G401.6 (cell line): Measurements from ENCODE around the gene EXOC6.

Experiments
- FAIRE-seq: peaks from 2 replicates; lab custom pipeline; 2012; peaks lifted over from hg19 to GRCh38; lab: Jason Lieb, UNC

The EXOC6 gene

GRCh38 chr10:92848441-92849233 is at the start of gene EXOC6:
EXOC6 (plus strand) TSS chr10:92848520; CDS start chr10:92848534, 14 bp downstream.
- no peak for FAIRE-seq

GRCh38 chr10:92799568-92799967 is 48.8 kb upstream of the EXOC6 start:
- FAIRE-seq: no peak

GRCh38 chr10:92800134-92800733 is 48.1 kb upstream of the EXOC6 start:
- FAIRE-seq: no peak

GRCh38 chr10:92801978-92802872 is 46.1 kb upstream of the EXOC6 start:
- FAIRE-seq: no peak

- FAIRE-seq: no peak
Observed at GRCh38 chr10:92809840-92810239, 38.5 kb upstream of the EXOC6 start.

- FAIRE-seq: no peak
Observed at GRCh38 chr10:92810934-92811532, 37.3 kb upstream of the EXOC6 start.

GRCh38 chr10:92811986-92812385 is 36.3 kb upstream of the EXOC6 start:
- FAIRE-seq: no peak

GRCh38 chr10:92813979-92814378 is 34.3 kb upstream of the EXOC6 start:
- FAIRE-seq: no peak

- no peak for FAIRE-seq
Observed at GRCh38 chr10:92814790-92815189, 33.5 kb upstream of the EXOC6 start.

- no peak for FAIRE-seq
Observed at GRCh38 chr10:92816091-92816531, 32.2 kb upstream of the EXOC6 start.

GRCh38 chr10:92822060-92822634 is 26.2 kb upstream of the EXOC6 start:
- FAIRE-seq: no peak

GRCh38 chr10:92822964-92823363 is 25.4 kb upstream of the EXOC6 start:
- FAIRE-seq: no peak

- no peak for FAIRE-seq
Observed at GRCh38 chr10:92826061-92826460, 22.3 kb upstream of the EXOC6 start.

- FAIRE-seq: no peak
Observed at GRCh38 chr10:92826504-92826903, 21.8 kb upstream of the EXOC6 start.

- no peak for FAIRE-seq
Observed at GRCh38 chr10:92829042-92829785, 19.1 kb upstream of the EXOC6 start.

- FAIRE-seq: no peak
Observed at GRCh38 chr10:92829786-92830377, 18.4 kb upstream of the EXOC6 start.

GRCh38 chr10:92830478-92831389 is 17.6 kb upstream of the EXOC6 start:
- FAIRE-seq: no peak

GRCh38 chr10:92832121-92832520 is 16.2 kb upstream of the EXOC6 start:
- FAIRE-seq: no peak

- no peak for FAIRE-seq
Observed at GRCh38 chr10:92832998-92833650, 15.2 kb upstream of the EXOC6 start.
